Activated T-cell treated with anti-CD3 and anti-CD28 coated beads, Interleukin-2, amount 50 U/mL, for 4 hours (primary cell): Measurements from ENCODE around the gene NUP93. TPM values are rescaled to one million over a fixed set of nuclear protein-coding genes. Genes with fewer than 3 reads are reported as not detected.
"Not testable (repeated sequence)": the region's sequence is repeated elsewhere in the genome, so short reads cannot be mapped to it uniquely, and the experiment has no call there.

Experiments used
- ATAC-seq, 2 donors: fragments of 200-7000 bp; cut with Tn5 transposase; one replicate each; pipeline ENCODE4 v1.10.0; 2021
- DNase-seq: peaks from one replicate; pipeline ENCODE4 v3.0.0-alpha.2; 2020
- H3K27me3 Mint-ChIP-seq: one replicate; pipeline ENCODE4 v1.8.0; 2021; ENCODE audit warnings: low read depth, mixed read lengths
- H3K36me3 Mint-ChIP-seq: one replicate; pipeline ENCODE4 v1.8.0; 2022; ENCODE audit warnings: mixed read lengths; ENCODE audit not compliant: insufficient read depth
- H3K4me1 Mint-ChIP-seq: one replicate; pipeline ENCODE4 v1.8.0; 2021; ENCODE audit warnings: low read depth, mixed read lengths
- H3K4me3 Mint-ChIP-seq: one replicate; pipeline ENCODE4 v1.8.0; 2021; ENCODE audit warnings: mild to moderate bottlenecking, moderate library complexity, mixed read lengths
- H3K9me3 Mint-ChIP-seq: one replicate; pipeline ENCODE4 v1.8.0; 2021; ENCODE audit warnings: mixed read lengths
- total RNA-seq, 3 donors: library from RNA; stranded (reverse); gene quantifications; one replicate each; pipeline ENCODE4 v1.2.1, GENCODE V29; 2021

Gene NUP93
- total RNA-seq, 3 donors from 2014 or later: 178 to 195 (median 181) TPM

GRCh38 chr16:56858374-56858773 is 128.4 kb downstream of the NUP93 start:
- no peaks in the 10 kb centered on the region for H3K9me3 Mint-ChIP-seq
- ATAC-seq (no peak), DNase-seq (no peak)
- H3K27me3 Mint-ChIP-seq: no peaks in the 10 kb centered on the region
- H3K4me3 Mint-ChIP-seq: no peak overlapping the region
- H3K36me3 Mint-ChIP-seq: no peaks in the 10 kb centered on the region
- H3K4me1 Mint-ChIP-seq: peaks cover 51% of the 10 kb centered on the region

GRCh38 chr16:56859636-56860035 is 129.7 kb downstream of the NUP93 start:
- no peak overlapping the region for H3K4me3 Mint-ChIP-seq
- no peaks in the 10 kb centered on the region for H3K9me3 Mint-ChIP-seq
- no peaks in the 10 kb centered on the region for H3K27me3 Mint-ChIP-seq
- ATAC-seq (no peak), DNase-seq (no peak)
- no peaks in the 10 kb centered on the region for H3K36me3 Mint-ChIP-seq
- peaks cover 53% of the 10 kb centered on the region for H3K4me1 Mint-ChIP-seq

- no peaks in the 10 kb centered on the region for H3K9me3 Mint-ChIP-seq
- DNase-seq: no peak
- H3K4me3 Mint-ChIP-seq: peak overlapping the region; percentile 58
- ATAC-seq: peak; percentile 62 to 79
- H3K27me3 Mint-ChIP-seq: no peaks in the 10 kb centered on the region
- H3K4me1 Mint-ChIP-seq: peaks cover 53% of the 10 kb centered on the region
- H3K36me3 Mint-ChIP-seq: no peaks in the 10 kb centered on the region
These were observed 130.5 kb downstream of the NUP93 start for GRCh38 chr16:56860226-56861020.

GRCh38 chr16:56861092-56861610 is 131.2 kb downstream of the NUP93 start:
- no peak for ATAC-seq
- DNase-seq: no peak
- Mint-ChIP-seq H3K4me3 (peak overlapping the region; percentile 58), H3K9me3 (no peaks in the 10 kb centered on the region), H3K4me1 (peaks cover 53% of the 10 kb centered on the region), H3K36me3 (no peaks in the 10 kb centered on the region), H3K27me3 (no peaks in the 10 kb centered on the region)

- Mint-ChIP-seq H3K4me3 (no peak overlapping the region), H3K4me1 (peaks cover 53% of the 10 kb centered on the region), H3K9me3 (no peaks in the 10 kb centered on the region), H3K27me3 (no peaks in the 10 kb centered on the region), H3K36me3 (no peaks in the 10 kb centered on the region)
- no peak for ATAC-seq
- DNase-seq: no peak
These were observed 131.8 kb downstream of the NUP93 start for GRCh38 chr16:56861756-56862155.

- ATAC-seq: peak in 1 of 2 donors; percentile 17
- Mint-ChIP-seq H3K36me3 (no peaks in the 10 kb centered on the region), H3K4me1 (peaks cover 58% of the 10 kb centered on the region), H3K4me3 (no peak overlapping the region), H3K9me3 (no peaks in the 10 kb centered on the region), H3K27me3 (no peaks in the 10 kb centered on the region)
- no peak for DNase-seq
These were observed 132.8 kb downstream of the NUP93 start for GRCh38 chr16:56862776-56863175.

- Mint-ChIP-seq H3K27me3 (no peaks in the 10 kb centered on the region), H3K36me3 (no peaks in the 10 kb centered on the region), H3K4me3 (no peak within 1 kb of the TSS), H3K9me3 (no peaks in the 10 kb centered on the region), H3K4me1 (peaks cover 41% of the 10 kb centered on the region)
- ATAC-seq: no peak
- no peak for DNase-seq
These were observed 135.0 kb downstream of the NUP93 start, which contains the start of gene SLC12A3 for GRCh38 chr16:56864960-56865359. Gene SLC12A3 (plus strand): TSS chr16:56865207. CDS start chr16:56865236, 29 bp downstream.

- H3K36me3 Mint-ChIP-seq: no peaks in the 10 kb centered on the region
- H3K9me3 Mint-ChIP-seq: no peaks in the 10 kb centered on the region
These were observed 135.6 kb downstream of the NUP93 start for GRCh38 chr16:56865394-56866062.

GRCh38 chr16:56866955-56867830 is 137.3 kb downstream of the NUP93 start:
- DNase-seq (peak; percentile 39), ATAC-seq (peak; percentile 31 to 38)
- no peaks in the 10 kb centered on the region for H3K9me3 Mint-ChIP-seq
- H3K4me3 Mint-ChIP-seq: no peak overlapping the region
- no peaks in the 10 kb centered on the region for H3K36me3 Mint-ChIP-seq
- peaks cover 19% of the 10 kb centered on the region for H3K4me1 Mint-ChIP-seq
- H3K27me3 Mint-ChIP-seq: no peaks in the 10 kb centered on the region

More at GRCh38 chr16:56865394-56866062, 135.6 kb downstream of the NUP93 start:
- H3K4me3 Mint-ChIP-seq: no peak overlapping the region
- no peaks in the 10 kb centered on the region for H3K27me3 Mint-ChIP-seq
- ATAC-seq (no peak), DNase-seq (no peak)
- H3K4me1 Mint-ChIP-seq: peaks cover 35% of the 10 kb centered on the region

GRCh38 chr16:56868175-56868574 is 138.2 kb downstream of the NUP93 start:
- Mint-ChIP-seq H3K4me3 (no peak overlapping the region), H3K4me1 (peaks cover 9% of the 10 kb centered on the region), H3K27me3 (no peaks in the 10 kb centered on the region), H3K36me3 (no peaks in the 10 kb centered on the region), H3K9me3 (no peaks in the 10 kb centered on the region)
- DNase-seq (no peak), ATAC-seq (no peak)

- H3K36me3 Mint-ChIP-seq, DNase-seq, ATAC-seq, H3K4me3 Mint-ChIP-seq, H3K9me3 Mint-ChIP-seq, H3K27me3 Mint-ChIP-seq, H3K4me1 Mint-ChIP-seq: not testable (repeated sequence)
These were observed 138.8 kb downstream of the NUP93 start for GRCh38 chr16:56868766-56869165.

- Mint-ChIP-seq H3K4me1 (peaks cover 5% of the 10 kb centered on the region), H3K27me3 (no peaks in the 10 kb centered on the region), H3K36me3 (no peaks in the 10 kb centered on the region), H3K4me3 (no peak overlapping the region), H3K9me3 (no peaks in the 10 kb centered on the region)
- ATAC-seq (peak in 1 of 2 donors; percentile 38), DNase-seq (no peak)
These were observed 139.8 kb downstream of the NUP93 start for GRCh38 chr16:56869513-56870275.

- no peak overlapping the region for H3K4me3 Mint-ChIP-seq
- no peak for DNase-seq
- H3K4me1 Mint-ChIP-seq: peaks cover 5% of the 10 kb centered on the region
- ATAC-seq: no peak
- H3K36me3 Mint-ChIP-seq: no peaks in the 10 kb centered on the region
- no peaks in the 10 kb centered on the region for H3K27me3 Mint-ChIP-seq
- H3K9me3 Mint-ChIP-seq: no peaks in the 10 kb centered on the region
These were observed 140.5 kb downstream of the NUP93 start for GRCh38 chr16:56870276-56870888.
